ENCODE results near the gene NEURL1.

- TF ChIP-seq POLR2A (IDR thresholded peaks at IDR 0.05) = no peak
- TF ChIP-seq CTCF (IDR thresholded peaks at IDR 0.05) = no peak
These were observed 79.1 kb downstream of the NEURL1 start for GRCh38 chr10:103572347-103573204.
